Left renal pelvis (tissue), 4 donors: Measurements from ENCODE around the gene TTLL13. TPM values are rescaled to one million over a fixed set of nuclear protein-coding genes. Genes with fewer than 3 reads are reported as not detected.
A peak's percentile ranks its signal among the peaks of the same experiment; 100 is the strongest.
"Not testable (repeated sequence)": the region's sequence is repeated elsewhere in the genome, so short reads cannot be mapped to it uniquely, and the experiment has no call there.

Experiments
- DNase-seq, 4 donors: peaks; one replicate each; pipeline ENCODE4 v3.0.0-alpha.2; 2013; ENCODE audit warnings: low read depth in 4 of 4, low spot score in 3 of 4
- polyA plus RNA-seq, 4 donors: library from polyadenylated mRNA; unstranded; fragments of 120-200 nt; gene quantifications; one replicate each; pipeline ENCODE4 v1.2.1, GENCODE V29; 2013; ENCODE audit not compliant: insufficient read length in 4 of 4

The TTLL13 gene
- polyA plus RNA-seq, 4 donors = 0.31 to 0.37 (median 0.35) TPM

DNA sequence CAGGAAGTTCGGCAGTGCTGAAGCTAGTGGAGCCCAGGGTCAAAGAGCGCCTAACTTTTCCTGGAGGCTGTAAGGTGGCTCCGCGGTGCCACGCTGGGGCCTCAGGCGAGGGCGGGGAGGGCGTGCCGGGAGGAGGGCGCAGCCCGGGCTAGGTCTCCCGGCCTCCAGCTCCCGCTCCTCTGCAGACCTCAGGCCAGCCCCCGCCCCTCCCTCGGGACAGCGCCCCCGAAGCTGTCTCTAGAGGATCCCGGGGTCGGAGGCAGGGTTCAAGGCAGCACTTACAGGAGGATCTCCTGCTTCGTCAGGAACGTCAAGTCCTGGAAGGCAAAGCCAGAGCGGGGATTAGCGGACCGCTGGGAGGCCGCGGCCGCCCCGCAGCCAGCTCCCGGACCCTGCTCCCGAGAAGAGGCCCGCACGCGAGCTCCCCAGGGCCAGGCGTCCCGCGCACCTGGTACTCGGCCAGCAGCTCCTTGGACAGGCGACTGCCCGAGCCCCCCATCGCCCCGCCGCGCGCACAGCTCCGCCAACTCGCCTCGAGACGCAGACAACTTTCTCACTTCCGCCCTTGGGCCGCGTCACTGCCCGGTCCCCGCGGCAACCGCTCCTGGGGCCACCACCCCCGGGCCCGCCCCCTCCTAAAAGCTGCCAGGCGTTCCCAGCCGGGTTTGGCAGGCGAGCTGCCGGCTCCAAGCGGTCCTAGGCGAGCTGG is 15.8 kb upstream of the TTLL13 start, which contains the start of gene CIB1:
Gene CIB1 (minus strand): TSS at position 555 of the 709 bp plus-strand sequence. CDS start 56 bp downstream, at position 499.
- peak in 3 of 4 donors; percentile 79 to 90 (median 90) for DNase-seq

GRCh38 chr15:90234096-90234988 is 15.0 kb upstream of the TTLL13 start, which contains the start of gene GDPGP1:
TSS of gene GDPGP1 (plus strand) at chr15:90234209. CDS start at chr15:90240909, 6,700 bp downstream.
- peak in 1 of 4 donors; percentile 88 for DNase-seq

DNA sequence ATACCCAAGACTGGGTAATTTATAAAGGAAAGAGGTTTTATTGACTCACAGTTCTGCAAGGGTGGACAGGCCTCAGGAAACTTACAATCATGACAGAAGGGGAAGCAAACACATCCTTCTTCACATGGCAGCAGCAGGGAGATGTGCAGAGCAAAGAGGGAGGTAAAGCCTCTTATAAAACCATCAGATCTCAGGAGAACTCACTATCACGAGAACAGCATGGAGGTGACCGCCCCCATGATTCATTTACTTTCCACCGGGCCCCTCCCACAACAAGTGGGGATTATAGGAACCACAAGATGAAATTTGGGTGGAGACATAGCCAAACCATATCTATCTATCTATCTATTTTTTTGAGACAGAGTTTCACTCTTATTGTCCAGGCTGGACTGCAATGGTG is 10.0 kb upstream of the TTLL13 start:
- no peak for DNase-seq

DNA sequence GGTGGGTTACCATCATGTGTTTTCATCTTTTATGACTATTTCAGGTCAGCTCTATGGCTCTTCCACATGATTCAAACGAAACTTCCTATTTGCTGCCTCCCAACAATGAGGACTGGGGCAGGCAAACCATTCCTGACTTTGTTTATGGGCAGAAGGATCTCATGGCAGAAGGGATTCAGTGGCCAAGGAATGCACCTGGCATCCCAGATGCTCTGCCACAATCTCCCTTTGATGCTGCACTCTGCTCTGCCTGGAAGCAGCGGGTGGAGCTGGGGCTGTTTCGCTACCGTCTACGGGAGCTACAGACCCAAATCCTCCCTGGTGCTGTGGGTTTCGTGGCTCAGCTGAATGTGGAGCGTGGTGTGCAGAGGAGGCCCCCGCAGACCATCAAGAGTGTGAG is 8.5 kb upstream of the TTLL13 start:
- DNase-seq = no peak

GRCh38 chr15:90241343-90242192 is 7.8 kb upstream of the TTLL13 start:
- no peak for DNase-seq

DNA sequence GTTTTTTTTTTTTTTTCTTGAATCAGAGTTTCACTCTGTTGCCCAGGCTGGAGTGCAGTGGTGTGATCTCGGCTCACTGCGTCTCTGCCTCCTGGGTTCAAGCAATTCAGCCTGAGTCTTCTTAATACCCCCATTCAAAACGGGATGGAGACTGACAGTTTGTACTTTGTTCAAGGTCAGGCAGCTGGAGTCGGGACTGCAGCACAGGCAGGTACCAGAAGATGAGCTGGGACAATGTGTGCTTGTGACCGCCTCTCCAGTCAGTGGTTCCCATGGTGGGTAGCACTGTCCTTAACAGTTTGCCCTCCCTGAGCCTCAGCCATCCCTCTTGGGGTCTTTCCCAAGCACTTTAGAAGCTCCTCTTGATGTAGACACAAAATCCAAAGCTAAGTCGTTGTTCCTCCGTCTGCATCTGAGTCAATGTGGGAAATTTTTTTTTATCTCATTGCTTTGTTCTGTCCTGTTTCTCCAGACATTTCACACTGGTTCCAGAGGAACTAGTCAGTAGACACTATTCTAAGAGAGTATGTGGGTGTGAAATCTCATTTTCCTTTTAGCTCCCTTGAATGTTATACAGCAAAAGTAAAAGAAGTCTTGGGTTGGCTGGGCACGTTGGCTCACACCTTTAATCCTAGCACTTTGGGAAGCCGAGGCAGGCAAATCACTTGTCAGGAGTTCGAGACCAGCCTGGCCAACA is 5.3 kb upstream of the TTLL13 start:
- no peak for DNase-seq

- no peak for DNase-seq
These were observed 560 bp upstream of the TTLL13 start for GRCh38 chr15:90248789-90249202.

GRCh38 chr15:90257776-90258175 is 8.4 kb downstream of the TTLL13 start:
- no peak for DNase-seq

- no peak for DNase-seq
These were observed 10.2 kb downstream of the TTLL13 start for GRCh38 chr15:90259524-90259923.

DNA sequence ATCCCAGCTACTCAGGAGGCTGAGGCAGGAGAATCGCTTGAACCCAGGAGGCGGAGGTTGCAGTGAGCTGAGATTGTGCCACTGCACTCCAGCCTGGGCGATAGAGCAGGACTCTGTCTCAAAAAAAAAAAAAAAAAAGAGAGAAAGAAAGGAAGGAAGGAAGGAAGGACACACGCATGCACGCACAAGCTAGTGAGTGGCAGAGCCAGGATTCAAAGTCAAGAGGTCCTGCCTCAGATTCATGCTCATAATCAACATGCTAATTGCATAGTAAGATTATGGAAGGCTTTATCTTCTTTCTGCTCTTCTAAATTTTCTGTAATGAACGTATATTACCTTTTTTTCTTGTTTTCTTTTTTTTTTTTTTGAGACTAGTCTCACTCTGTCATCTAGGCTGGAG is 11.4 kb downstream of the TTLL13 start:
- not testable (repeated sequence) for DNase-seq

DNA sequence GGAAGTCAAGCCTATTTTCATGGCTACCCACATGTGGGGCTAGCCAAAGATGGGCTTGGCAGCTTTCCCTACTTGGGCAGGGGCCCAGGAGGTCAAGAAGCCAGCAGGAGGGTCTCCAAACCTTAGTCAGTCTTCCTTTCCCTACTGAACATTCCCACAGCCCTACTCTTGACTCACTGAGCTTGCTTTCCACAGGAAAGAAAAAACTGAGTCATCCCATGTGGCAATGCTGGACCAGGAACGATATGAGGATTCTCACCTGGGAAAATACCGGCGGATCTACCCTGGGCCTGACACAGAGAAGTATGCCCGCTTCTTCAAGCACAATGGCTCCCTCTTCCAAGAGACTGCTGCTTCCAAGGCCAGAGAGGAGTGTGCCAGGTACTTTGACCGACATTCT is 12.5 kb downstream of the TTLL13 start:
- no peak for DNase-seq

- DNase-seq = no peak
These were observed 13.1 kb downstream of the TTLL13 start for GRCh38 chr15:90262426-90262825.

GRCh38 chr15:90264671-90265070 is 15.3 kb downstream of the TTLL13 start:
- no peak for DNase-seq

GRCh38 chr15:90265271-90266060 is 16.1 kb downstream of the TTLL13 start, which contains the start of gene NGRN:
TSS of gene NGRN (plus strand) at chr15:90265672. CDS start at chr15:90265713, 41 bp downstream.
- DNase-seq = peak; percentile 81 to 88 (median 86)

- no peak for DNase-seq
These were observed 16.7 kb downstream of the TTLL13 start for GRCh38 chr15:90266061-90266431.

- no peak for DNase-seq
These were observed 17.1 kb downstream of the TTLL13 start for GRCh38 chr15:90266485-90266884.

- DNase-seq = no peak
These were observed 19.1 kb downstream of the TTLL13 start for GRCh38 chr15:90268415-90268814.

GRCh38 chr15:90270502-90271150 is 21.3 kb downstream of the TTLL13 start:
- DNase-seq = no peak
